GM12878 (cell line): Measurements from ENCODE around the gene C19orf81. TPM values are rescaled to one million over a fixed set of nuclear protein-coding genes. Genes with fewer than 3 reads are reported as not detected.

Source experiments
- ATAC-seq: fragments of 200-7000 bp; cut with Tn5 transposase; 3 replicates; pipeline ENCODE4 v1.9.1; 2020; ENCODE audit warnings: mild to moderate bottlenecking, moderate library complexity
- BruUV-seq: library from RNA; stranded (reverse); fragments of 400-500 nt; replicated peaks from 2 replicates; lab custom pipeline; 2021; lab: Mats Ljungman, UMichigan
- CTCF ChIA-PET: fragments of 300-600 bp; sonication (Branson Sonifier 250); formaldehyde crosslinking; extraction: SDS; loops from one replicate; lab custom pipeline; 2021; ENCODE audit warnings: inconsistent platforms; lab: Yijun Ruan, JAX
- POLR2A ChIA-PET: fragments of 350-600 bp; formaldehyde crosslinking; extraction: SDS; loops from one replicate; lab custom pipeline; 2021; ENCODE audit warnings: inconsistent platforms; lab: Charles Lee
- RAD21 ChIA-PET: fragments of 300-600 bp; sonication (Branson Sonifier 250); formaldehyde crosslinking; loops from one replicate; lab custom pipeline; 2023; ENCODE audit warnings: antibody characterized with exemption; ENCODE audit not compliant: unreplicated experiment; lab: Charles Lee
- SMC1A ChIA-PET: fragments of 300-600 bp; sonication (Branson Sonifier 250); formaldehyde crosslinking; loops from one replicate; lab custom pipeline; 2023; ENCODE audit not compliant: unreplicated experiment, uncharacterized antibody; lab: Charles Lee
- DNase-seq: peaks from one replicate; pipeline ENCODE4 v3.0.0-alpha.2; 2011; ENCODE audit warnings: low read depth, low spot score
- FAIRE-seq: peaks from 3 replicates; lab custom pipeline; 2011; peaks lifted over from hg19 to GRCh38; lab: Jason Lieb, UNC
- H2AFZ ChIP-seq: 2 replicates; pipeline ENCODE4 v1.6.0; 2011; ENCODE audit warnings: low read depth, low read length, control low read depth; ENCODE audit not compliant: control insufficient read depth
- H3K27ac ChIP-seq: 2 replicates; pipeline ENCODE4 v1.5.1; 2011; ENCODE audit warnings: control low read depth; ENCODE audit not compliant: control insufficient read depth, insufficient read depth
- H3K27me3 ChIP-seq, 2 experiments: replicated peaks in 1 of 2; 2 replicates each; pipeline versions ENCODE4 v1.6.0 to v1.6.1; 2011; ENCODE audit warnings: low read length in 1 of 2; ENCODE audit not compliant: control insufficient read depth in 2 of 2, insufficient read depth in 2 of 2
- H3K36me3 ChIP-seq, 2 experiments: 2 replicates each; pipeline ENCODE4 v1.5.1; 2011; ENCODE audit warnings: low read length in 1 of 2; ENCODE audit not compliant: control insufficient read depth in 2 of 2, insufficient read depth in 2 of 2
- H3K4me1 ChIP-seq: 2 replicates; pipeline ENCODE4 v1.6.1; 2011; ENCODE audit warnings: mild to moderate bottlenecking, low read length, moderate library complexity, mixed read lengths; ENCODE audit not compliant: control insufficient read depth, insufficient read depth
- H3K4me2 ChIP-seq: 2 replicates; pipeline ENCODE4 v1.6.0; 2011; ENCODE audit warnings: control low read depth; ENCODE audit not compliant: control insufficient read depth, insufficient read depth
- H3K4me3 ChIP-seq: fragments of 200-600 bp; sonication (generic); 2 replicates; pipeline ENCODE4 v1.5.1; 2016
- H3K79me2 ChIP-seq: 2 replicates; pipeline ENCODE4 v1.6.0; 2011; ENCODE audit warnings: low read length; ENCODE audit not compliant: control insufficient read depth, insufficient read depth
- H3K9ac ChIP-seq: 2 replicates; pipeline ENCODE4 v1.8.0; 2011; ENCODE audit warnings: low read length, control low read depth, mixed read lengths; ENCODE audit not compliant: control insufficient read depth, insufficient read depth
- H3K9me3 ChIP-seq: replicated peaks from 3 replicates; pipeline ENCODE4 v1.5.1; 2011; ENCODE audit warnings: mild to moderate bottlenecking, low read length; ENCODE audit not compliant: control insufficient read depth, insufficient read depth
- H4K20me1 ChIP-seq: 2 replicates; pipeline ENCODE4 v1.6.0; 2011; ENCODE audit not compliant: control insufficient read depth, insufficient read depth
- ATF7 ChIP-seq: fragments of 450-650 bp; IDR thresholded peaks from 2 replicates; pipeline ENCODE4 v1.6.1; 2016; ENCODE audit warnings: low read depth, mild to moderate bottlenecking
- CBFB ChIP-seq: IDR thresholded peaks from 2 replicates; pipeline ENCODE4 v1.6.1; 2016; ENCODE audit warnings: antibody characterized with exemption, low read depth
- CBX5 ChIP-seq: sonication (generic); IDR thresholded peaks from 2 replicates; pipeline ENCODE4 v1.6.1; 2016; ENCODE audit warnings: low read depth, moderate library complexity, mild to moderate bottlenecking, inconsistent platforms
- CEBPB ChIP-seq, 2 experiments: fragments of 150-350 bp in 1 of 2; IDR thresholded peaks; 2 replicates each; pipeline ENCODE4 v1.6.1; 2012 to 2014; ENCODE audit warnings: low read depth in 2 of 2, low read length in 2 of 2, borderline replicate concordance in 1 of 2, inconsistent platforms in 1 of 2
- GATAD2B ChIP-seq: fragments of 450-650 bp; conservative IDR thresholded peaks from 2 replicates; pipeline ENCODE4 v1.6.1; 2017; ENCODE audit warnings: low read depth, mild to moderate bottlenecking, moderate library complexity
- KAT2A ChIP-seq: conservative IDR thresholded peaks from 2 replicates; pipeline ENCODE4 v1.6.1; 2011; ENCODE audit warnings: low read depth, low read length; ENCODE audit not compliant: control insufficient read depth
- MEF2A ChIP-seq: IDR thresholded peaks from 2 replicates; pipeline ENCODE4 v1.6.1; 2011; ENCODE audit warnings: low read depth, mild to moderate bottlenecking, low read length, moderate library complexity; ENCODE audit not compliant: insufficient read depth
- NBN ChIP-seq: fragments of 450-650 bp; IDR thresholded peaks from 2 replicates; pipeline ENCODE4 v1.6.1; 2016
- POU2F2 ChIP-seq: IDR thresholded peaks from 3 replicates; pipeline ENCODE4 v1.6.1; 2011; ENCODE audit warnings: low read depth, mild to moderate bottlenecking, low read length, borderline replicate concordance
- RCOR1 ChIP-seq: conservative IDR thresholded peaks from 2 replicates; pipeline ENCODE4 v1.6.1; 2012; ENCODE audit warnings: low read depth, low read length, improper control_type of control experiment
- STAT3 ChIP-seq: IDR thresholded peaks from 2 replicates; pipeline ENCODE4 v1.6.1; 2011; ENCODE audit warnings: low read depth, low read length, improper control_type of control experiment
- TAF1 ChIP-seq: IDR thresholded peaks from 2 replicates; pipeline ENCODE4 v1.6.1; 2011; ENCODE audit warnings: mild to moderate bottlenecking, low read depth, low read length, borderline replicate concordance
- ZNF622 ChIP-seq: fragments of 450-650 bp; IDR thresholded peaks from 2 replicates; pipeline ENCODE4 v1.6.1; 2017; ENCODE audit warnings: mild to moderate bottlenecking, inconsistent platforms
- in situ Hi-C: fragments of 300-500 bp; cut with MboI; formaldehyde crosslinking; loops from 9 replicates; pipeline ENCODE4 v1.14.3; 2018; ENCODE audit warnings: mixed read lengths
- intact Hi-C: fragments of 100-400 bp; cut with micrococcal nuclease; formaldehyde crosslinking; loops from one replicate; pipeline ENCODE4 v1.14.2; 2022; ENCODE audit not compliant: unreplicated experiment
- polyA plus RNA-seq, 11 experiments: library from polyadenylated mRNA; depleted of rRNA in 4 of 11; unstranded in 6 of 11; stranded (reverse) in 5 of 11; fragments of >200 nt; fragmentation: Nextera tagmentation in 4 of 11; fragmentation: Illumina TruSeq in 1 of 11; extraction: Ambion mirVana in 4 of 11; extraction: Trizol in 1 of 11; gene quantifications; 1 replicate in 1 of 11; 2 replicates in 10 of 11; pipeline versions ENCODE4 v1.2.1 to v1.2.3, GENCODE V29; 2011 to 2016; ENCODE audit warnings: inconsistent platforms in 2 of 11, missing spikeins in 2 of 11, low read depth in 1 of 11
- total RNA-seq, 4 experiments: library from RNA; depleted of rRNA in 3 of 4; stranded (reverse); fragments of >200 nt in 3 of 4; fragmentation: Illumina TruSeq in 1 of 4; extraction: Trizol in 1 of 4; gene quantifications; 2 replicates each; pipeline versions ENCODE4 v1.2.1 to v1.2.3, GENCODE V29; 2013 to 2021
- TF ChIP-seq, protein P1 (sequence below): IDR thresholded peaks from 2 replicates; pipeline ENCODE4 v1.6.1; 2012; ENCODE audit warnings: low read depth, low read length, improper control_type of control experiment
- TF ChIP-seq, protein P2 (sequence below): IDR thresholded peaks from 2 replicates; pipeline ENCODE4 v1.6.1; 2011; ENCODE audit warnings: borderline replicate concordance, low read depth, mild to moderate bottlenecking, moderate library complexity, low read length; ENCODE audit not compliant: insufficient read depth, poor library complexity, severe bottlenecking

C19orf81 gene
- total and polyA plus RNA-seq, 10 of the 15 experiments (the other 5 are each of a cell fraction or from before 2014, with no cell fraction given) = 0.69 TPM; not detected in 9

DNA sequence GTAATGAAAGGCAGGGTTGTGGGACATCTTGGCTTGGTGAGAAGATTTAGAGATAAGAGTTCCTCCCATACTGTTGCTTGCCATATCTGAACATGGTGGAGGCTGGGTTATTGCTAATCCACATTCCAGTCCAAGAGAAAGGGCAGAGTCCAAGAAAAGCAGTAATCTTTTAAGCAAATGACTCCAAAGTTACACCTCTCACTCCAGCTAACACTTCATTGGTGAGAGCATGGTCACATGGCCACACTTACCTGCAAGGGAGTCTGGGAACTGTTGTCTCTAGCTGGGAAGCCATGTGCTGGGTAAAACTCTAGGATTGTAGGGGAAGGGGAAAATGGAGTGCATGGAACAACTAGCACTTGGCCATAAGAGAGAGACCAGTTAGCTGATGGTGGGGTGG lies 5.6 kb downstream of the C19orf81 start:
- DNase-seq (no peak), ATAC-seq (no peak), FAIRE-seq (no peak)
- no peak overlapping the region for H3K4me3 ChIP-seq
- no peaks in the 10 kb centered on the region for H4K20me1 ChIP-seq
- POLR2A ChIA-PET = interaction anchor here (1.6 kb wide), 1 partner anchor 11 kb away, joined by 4 read pairs; no protein-coding TSS in a partner anchor
- RAD21 ChIA-PET = no interaction called here
- no peaks in the 10 kb centered on the region for H3K79me2 ChIP-seq
- H3K4me2 ChIP-seq = no peak overlapping the region
- intact Hi-C loops (no loop called here), in situ Hi-C loops (no loop called here)
- no peak overlapping the region for H3K27ac ChIP-seq
- CTCF ChIA-PET = no interaction called here
- no peaks in the 10 kb centered on the region for H3K36me3 ChIP-seq
- no peak overlapping the region for H2AFZ ChIP-seq
- SMC1A ChIA-PET = no interaction called here
- H3K9ac ChIP-seq = no peak overlapping the region
- H3K4me1 ChIP-seq = no peaks in the 10 kb centered on the region
- H3K27me3 ChIP-seq = no peaks in the 10 kb centered on the region
- no peaks in the 10 kb centered on the region; the same call in 2 of the 3 replicates for H3K9me3 ChIP-seq
- no TSS peak for BruUV-seq
- TF ChIP-seq, protein P1, sequence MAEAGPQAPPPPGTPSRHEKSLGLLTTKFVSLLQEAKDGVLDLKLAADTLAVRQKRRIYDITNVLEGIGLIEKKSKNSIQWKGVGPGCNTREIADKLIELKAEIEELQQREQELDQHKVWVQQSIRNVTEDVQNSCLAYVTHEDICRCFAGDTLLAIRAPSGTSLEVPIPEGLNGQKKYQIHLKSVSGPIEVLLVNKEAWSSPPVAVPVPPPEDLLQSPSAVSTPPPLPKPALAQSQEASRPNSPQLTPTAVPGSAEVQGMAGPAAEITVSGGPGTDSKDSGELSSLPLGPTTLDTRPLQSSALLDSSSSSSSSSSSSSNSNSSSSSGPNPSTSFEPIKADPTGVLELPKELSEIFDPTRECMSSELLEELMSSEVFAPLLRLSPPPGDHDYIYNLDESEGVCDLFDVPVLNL = no peak
- no peak for TF ChIP-seq CEBPB (IDR thresholded peaks at IDR 0.05; ENCODE audit: borderline replicate concordance in 1 of 2, low read depth in 2 of 2, low read length in 2 of 2)
- TF ChIP-seq POU2F2 = no peak
- TF ChIP-seq TAF1 = no peak
- TF ChIP-seq KAT2A = no peak
- TF ChIP-seq ATF7 = no peak
- no peak for TF ChIP-seq MEF2A
- no peak for TF ChIP-seq CBFB
- TF ChIP-seq CBX5 = no peak
- no peak for TF ChIP-seq NBN
- no peak for TF ChIP-seq GATAD2B
- TF ChIP-seq STAT3 = no peak
- no peak for TF ChIP-seq RCOR1
- no peak for TF ChIP-seq ZNF622
- TF ChIP-seq, protein P2, sequence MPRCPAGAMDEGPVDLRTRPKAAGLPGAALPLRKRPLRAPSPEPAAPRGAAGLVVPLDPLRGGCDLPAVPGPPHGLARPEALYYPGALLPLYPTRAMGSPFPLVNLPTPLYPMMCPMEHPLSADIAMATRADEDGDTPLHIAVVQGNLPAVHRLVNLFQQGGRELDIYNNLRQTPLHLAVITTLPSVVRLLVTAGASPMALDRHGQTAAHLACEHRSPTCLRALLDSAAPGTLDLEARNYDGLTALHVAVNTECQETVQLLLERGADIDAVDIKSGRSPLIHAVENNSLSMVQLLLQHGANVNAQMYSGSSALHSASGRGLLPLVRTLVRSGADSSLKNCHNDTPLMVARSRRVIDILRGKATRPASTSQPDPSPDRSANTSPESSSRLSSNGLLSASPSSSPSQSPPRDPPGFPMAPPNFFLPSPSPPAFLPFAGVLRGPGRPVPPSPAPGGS = no peak
- TF ChIP-seq, all 136 proteins: peak for 0
